Lower leg skin (tissue), 4 donors: ENCODE data around the gene ADGRL3. TPM values are rescaled to one million over a fixed set of nuclear protein-coding genes. Genes with fewer than 3 reads are reported as not detected.

Experiments
- DNase-seq, 2 donors: peaks; one replicate each; pipeline ENCODE4 v3.0.0-alpha.2; 2019; ENCODE audit warnings: low spot score in 2 of 2
- H3K4me3 ChIP-seq: fragments of 200-600 bp; sonication (generic); 2 replicates; pipeline ENCODE4 v1.5.1; 2017; ENCODE audit warnings: mild to moderate bottlenecking, low read depth; ENCODE audit not compliant: poor library complexity, severe bottlenecking
- POLR2A ChIP-seq, 2 donors: fragments of 450-650 bp; IDR thresholded peaks; one replicate each; pipeline ENCODE4 v1.6.1; 2016 to 2017; ENCODE audit warnings: antibody characterized with exemption in 2 of 2, mild to moderate bottlenecking in 1 of 2, moderate library complexity in 1 of 2
- WGBS, 2 donors: methylation state at CpG; one replicate each; pipeline ENCODE4 v1.1.5; 2018; 5-methylcytosine and 5-hydroxymethylcytosine counted together
- intact Hi-C: fragments of 100-400 bp; cut with DNase I; formaldehyde crosslinking; loops from one replicate; pipeline ENCODE4 v1.15.0; 2023; ENCODE audit warnings: low total_unique reads
- total RNA-seq, 4 donors: library from RNA; depleted of rRNA; stranded (reverse); fragments of >200 nt; gene quantifications; one replicate each; pipeline ENCODE4 v1.1.0, GENCODE V29; 2016
- TF ChIP-seq, protein P1 (sequence below), 3 donors: fragments of 450-650 bp; IDR thresholded peaks; one replicate each; pipeline ENCODE4 v1.5.1; 2016; ENCODE audit warnings: antibody characterized with exemption in 3 of 3, mild to moderate bottlenecking in 3 of 3, moderate library complexity in 2 of 3

The ADGRL3 gene
- total RNA-seq, 4 donors from 2014 or later = 1.8 to 21.2 (median 8.2) TPM

DNA sequence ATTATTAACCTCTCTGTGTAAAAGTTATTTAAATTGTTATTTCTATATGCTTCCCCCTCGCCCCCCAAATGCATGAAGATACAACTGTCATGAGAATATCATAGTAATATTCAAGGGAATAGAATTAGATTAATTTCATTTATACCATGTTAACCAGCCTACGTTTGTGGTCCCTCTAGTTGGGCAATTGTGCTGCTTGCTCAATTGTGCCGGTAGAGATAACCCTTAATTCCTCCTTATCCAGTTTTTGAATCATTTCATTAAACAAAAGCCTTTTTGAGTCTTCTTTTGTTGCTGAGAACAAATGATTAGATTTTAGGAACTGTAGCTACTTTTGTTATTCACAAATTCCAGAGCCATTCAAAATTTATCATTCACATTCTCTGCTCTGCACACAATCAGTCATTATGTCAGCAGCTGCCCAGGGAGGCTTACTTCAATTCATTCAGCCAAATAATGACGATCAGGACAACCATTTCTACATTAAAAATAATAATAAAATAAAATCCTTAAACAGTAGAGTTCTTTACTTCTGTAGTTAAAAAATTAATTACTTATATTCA, 98.1 kb downstream of the ADGRL3 start:
- DNase-seq = no peak
- WGBS, 2 donors = 69 to 77% methylated on average over 4 of the region's 4 CpGs
- TF ChIP-seq, protein P1, sequence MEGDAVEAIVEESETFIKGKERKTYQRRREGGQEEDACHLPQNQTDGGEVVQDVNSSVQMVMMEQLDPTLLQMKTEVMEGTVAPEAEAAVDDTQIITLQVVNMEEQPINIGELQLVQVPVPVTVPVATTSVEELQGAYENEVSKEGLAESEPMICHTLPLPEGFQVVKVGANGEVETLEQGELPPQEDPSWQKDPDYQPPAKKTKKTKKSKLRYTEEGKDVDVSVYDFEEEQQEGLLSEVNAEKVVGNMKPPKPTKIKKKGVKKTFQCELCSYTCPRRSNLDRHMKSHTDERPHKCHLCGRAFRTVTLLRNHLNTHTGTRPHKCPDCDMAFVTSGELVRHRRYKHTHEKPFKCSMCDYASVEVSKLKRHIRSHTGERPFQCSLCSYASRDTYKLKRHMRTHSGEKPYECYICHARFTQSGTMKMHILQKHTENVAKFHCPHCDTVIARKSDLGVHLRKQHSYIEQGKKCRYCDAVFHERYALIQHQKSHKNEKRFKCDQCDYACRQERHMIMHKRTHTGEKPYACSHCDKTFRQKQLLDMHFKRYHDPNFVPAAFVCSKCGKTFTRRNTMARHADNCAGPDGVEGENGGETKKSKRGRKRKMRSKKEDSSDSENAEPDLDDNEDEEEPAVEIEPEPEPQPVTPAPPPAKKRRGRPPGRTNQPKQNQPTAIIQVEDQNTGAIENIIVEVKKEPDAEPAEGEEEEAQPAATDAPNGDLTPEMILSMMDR (IDR thresholded peaks at IDR 0.05) = no peak
- no peak for TF ChIP-seq POLR2A (IDR thresholded peaks at IDR 0.05)
- intact Hi-C loops = no loop called here
- no peak overlapping the region for H3K4me3 ChIP-seq

DNA sequence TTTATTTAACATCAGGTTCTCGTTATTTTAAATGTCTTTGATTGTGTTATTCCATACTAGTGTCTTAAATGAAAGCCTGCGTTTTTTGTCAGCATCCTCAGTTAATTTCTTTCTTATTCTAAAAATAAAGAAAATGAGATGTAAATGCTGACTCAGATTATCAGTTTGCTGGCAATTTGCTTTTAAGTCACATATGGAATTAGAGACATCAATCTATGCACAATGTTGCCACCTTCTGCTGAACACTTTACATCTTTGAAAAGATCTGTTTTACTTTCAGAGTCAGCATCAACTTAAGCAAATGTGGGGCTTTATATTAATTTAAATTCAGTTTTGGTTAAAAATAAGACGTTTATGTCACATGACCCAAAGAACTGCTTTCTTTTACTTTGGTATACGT, 99.2 kb downstream of the ADGRL3 start:
- no peak for TF ChIP-seq POLR2A (IDR thresholded peaks at IDR 0.05)
- TF ChIP-seq, protein P1 (IDR thresholded peaks at IDR 0.05) = no peak
- intact Hi-C loops = no loop called here
- no peak for DNase-seq
- 61 to 65% methylated on average over 4 of the region's 4 CpGs for WGBS, 2 donors
- no peak overlapping the region for H3K4me3 ChIP-seq

DNA sequence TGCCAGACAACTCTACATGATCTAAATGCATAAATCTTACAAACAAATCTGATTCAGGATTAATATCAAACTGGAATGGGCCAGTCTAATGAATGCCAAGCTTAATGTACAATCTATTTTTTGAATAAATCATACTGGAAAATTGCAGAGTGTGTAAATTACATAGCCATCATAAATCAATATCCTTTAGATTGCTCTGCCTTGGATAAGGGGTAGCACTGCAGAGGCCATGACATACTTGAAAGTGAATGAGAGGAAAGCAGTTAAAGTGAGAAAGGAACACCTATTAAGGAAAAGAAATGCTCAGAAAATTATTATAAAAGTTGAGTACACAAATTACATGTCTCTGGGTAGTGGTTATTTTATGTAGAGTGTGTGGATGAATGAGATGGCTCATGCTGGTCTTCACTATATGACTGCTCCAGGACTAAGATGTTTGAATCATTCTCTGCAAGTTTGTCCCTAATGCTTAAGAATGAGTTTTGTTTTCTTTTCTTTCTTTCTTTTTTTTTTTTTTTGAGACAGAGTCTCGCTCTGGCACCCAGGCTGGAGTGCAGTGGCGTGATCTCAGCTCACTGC, 100.2 kb downstream of the ADGRL3 start:
- whole genome bisulfite sequencing, 2 donors = 76 to 82% methylated on average over 2 of the region's 2 CpGs
- no peak for DNase-seq
- intact Hi-C loops = no loop called here
- no peak overlapping the region for H3K4me3 ChIP-seq
- TF ChIP-seq, protein P1 (IDR thresholded peaks at IDR 0.05) = no peak
- no peak for TF ChIP-seq POLR2A (IDR thresholded peaks at IDR 0.05)

DNA sequence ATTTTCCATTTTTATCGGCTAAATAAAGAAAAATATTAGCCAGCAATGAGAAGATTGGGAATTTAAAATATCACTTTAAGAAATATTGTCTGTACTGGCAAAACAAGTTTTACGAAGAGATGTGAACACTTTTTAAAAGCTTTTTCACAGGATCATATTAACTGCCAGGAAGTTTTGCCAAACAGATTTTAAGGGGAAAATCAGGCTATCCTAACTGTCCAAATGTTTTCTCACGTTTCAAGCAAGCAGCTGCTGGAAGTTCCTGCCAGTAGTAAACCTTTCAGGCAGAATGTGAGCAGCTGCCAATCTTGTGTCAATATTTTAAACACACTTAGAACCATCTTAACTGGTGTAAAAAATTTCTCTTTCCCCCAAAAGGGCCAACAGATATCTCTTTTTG, 101.1 kb downstream of the ADGRL3 start:
- no peak overlapping the region for H3K4me3 ChIP-seq
- TF ChIP-seq, protein P1 (IDR thresholded peaks at IDR 0.05) = no peak
- TF ChIP-seq POLR2A (IDR thresholded peaks at IDR 0.05) = no peak
- 35 to 39% methylated on average over 3 of the region's 3 CpGs for WGBS, 2 donors
- DNase-seq = no peak
- intact Hi-C loops = no loop called here

DNA sequence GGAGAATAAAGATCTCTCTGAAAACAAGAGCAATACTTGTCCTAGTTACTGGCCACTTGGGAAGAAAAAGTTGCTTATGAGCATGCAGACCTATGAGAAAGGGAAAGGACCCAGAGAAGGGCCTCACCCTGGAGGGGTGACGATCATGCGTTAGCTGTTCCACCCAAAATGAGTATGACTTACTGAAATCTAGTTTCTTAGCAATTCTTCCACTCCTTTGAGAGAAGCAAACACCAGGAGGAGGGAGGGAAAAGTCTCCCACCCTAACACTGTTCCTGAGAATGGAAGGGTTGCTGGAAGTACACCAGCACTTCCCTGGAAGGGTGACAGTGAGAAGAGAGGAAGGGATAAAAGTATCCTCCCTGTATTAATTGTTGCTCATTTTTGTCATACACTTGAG, 107.9 kb downstream of the ADGRL3 start:
- intact Hi-C loops = no loop called here
- DNase-seq = no peak
- no peak for TF ChIP-seq POLR2A (IDR thresholded peaks at IDR 0.05)
- TF ChIP-seq, protein P1 (IDR thresholded peaks at IDR 0.05) = no peak
- 93 to 98% methylated on average over 2 of the region's 2 CpGs for WGBS, 2 donors
- H3K4me3 ChIP-seq = no peak overlapping the region

DNA sequence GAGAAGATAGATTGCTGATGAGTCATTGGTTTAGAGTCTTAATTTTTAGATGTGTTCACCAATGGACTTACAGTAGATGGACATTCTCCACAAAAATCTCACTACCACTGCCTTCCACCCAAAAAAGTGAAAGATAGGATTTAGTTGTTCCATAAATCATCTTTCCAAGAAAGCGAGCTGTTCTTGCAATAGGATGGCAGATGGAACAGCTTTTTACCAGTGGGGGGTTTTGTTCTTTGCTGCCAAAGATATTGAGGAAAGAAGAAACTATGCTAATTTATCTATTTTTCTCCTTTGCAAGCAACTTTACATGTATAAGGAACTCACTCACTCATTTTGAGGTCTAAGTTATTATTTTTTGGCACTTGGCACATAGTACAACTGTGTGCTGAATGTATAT, 109.5 kb downstream of the ADGRL3 start:
- no peak overlapping the region for H3K4me3 ChIP-seq
- intact Hi-C loops = no loop called here
- 90 to 95% methylated on average over 1 of the region's 1 CpG for WGBS, 2 donors
- DNase-seq = no peak
- no peak for TF ChIP-seq POLR2A (IDR thresholded peaks at IDR 0.05)
- TF ChIP-seq, protein P1 (IDR thresholded peaks at IDR 0.05) = no peak
